GM12878 (cell line): ENCODE results near the gene DNASE1L1.

Experiments
- CHD2 ChIP-seq: IDR thresholded peaks from 2 replicates; pipeline ENCODE4 v1.6.1; 2011; ENCODE audit warnings: low read depth, low read length, improper control_type of control experiment, borderline replicate concordance
- SIN3A ChIP-seq: IDR thresholded peaks from 2 replicates; pipeline ENCODE4 v1.6.1; 2012; ENCODE audit warnings: low read depth, low read length, improper control_type of control experiment
- SRF ChIP-seq, 2 experiments: IDR thresholded peaks; 2 replicates each; pipeline ENCODE4 v1.6.1; 2011; ENCODE audit warnings: low read depth in 2 of 2, low read length in 2 of 2, mild to moderate bottlenecking in 1 of 2, moderate library complexity in 1 of 2
- TF ChIP-seq, protein P1 (sequence below): IDR thresholded peaks from 2 replicates; pipeline ENCODE4 v1.6.1; 2011; ENCODE audit warnings: low read depth, mild to moderate bottlenecking, low read length, moderate library complexity, borderline replicate concordance; ENCODE audit errors: extremely low read depth
- TF ChIP-seq, protein P2 (sequence below), 3 experiments: IDR thresholded peaks in 2 of 3; conservative IDR thresholded peaks in 1 of 3; 2 replicates each; pipeline ENCODE4 v1.5.1; 2011; ENCODE audit warnings: low read depth in 3 of 3, low read length in 3 of 3, mild to moderate bottlenecking in 3 of 3, control low read depth in 2 of 3, moderate library complexity in 2 of 3, inconsistent platforms in 1 of 3, mixed read lengths in 1 of 3; ENCODE audit not compliant: control insufficient read depth in 2 of 3, insufficient read depth in 1 of 3; ENCODE audit errors: extremely low read depth in 1 of 3
- TF ChIP-seq, protein P3 (sequence below): IDR thresholded peaks from 2 replicates; pipeline ENCODE4 v1.6.1; 2011; ENCODE audit warnings: borderline replicate concordance, low read depth, mild to moderate bottlenecking, moderate library complexity, low read length; ENCODE audit not compliant: insufficient read depth, poor library complexity, severe bottlenecking

DNA sequence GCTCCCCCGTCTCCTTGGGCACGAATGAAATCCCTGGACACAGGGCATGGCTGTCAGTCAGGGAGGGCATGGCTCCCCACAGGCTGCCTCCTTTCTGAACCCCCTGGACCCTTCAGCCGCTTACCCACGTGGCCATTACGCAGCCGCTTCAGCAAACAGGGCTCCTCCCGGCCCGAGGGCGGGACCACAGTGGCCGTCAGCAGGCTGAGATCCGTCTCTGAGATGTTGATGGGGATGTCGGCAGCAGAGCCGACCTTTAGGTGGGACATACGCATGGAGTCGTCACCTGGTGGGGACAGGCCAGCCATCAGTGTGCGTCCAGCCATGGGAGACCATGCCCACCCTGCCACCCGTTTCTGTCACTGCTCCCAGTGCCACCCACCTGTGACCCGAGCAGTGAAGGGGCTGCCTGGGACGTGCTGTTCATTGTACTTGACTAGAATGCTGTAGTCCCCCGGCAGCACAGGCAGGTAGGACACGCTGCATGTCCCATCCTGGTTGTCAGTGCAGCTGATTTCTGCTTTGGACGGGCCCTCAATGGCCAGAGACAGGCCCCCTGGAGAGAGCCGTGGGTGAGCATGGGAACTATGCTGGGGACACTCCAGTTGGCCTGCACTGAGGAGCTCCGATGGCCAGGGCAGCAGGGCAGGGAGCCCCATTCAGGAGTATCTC, 55.7 kb downstream of the DNASE1L1 start:
- TF ChIP-seq SIN3A, result no peak
- TF ChIP-seq, protein P1, sequence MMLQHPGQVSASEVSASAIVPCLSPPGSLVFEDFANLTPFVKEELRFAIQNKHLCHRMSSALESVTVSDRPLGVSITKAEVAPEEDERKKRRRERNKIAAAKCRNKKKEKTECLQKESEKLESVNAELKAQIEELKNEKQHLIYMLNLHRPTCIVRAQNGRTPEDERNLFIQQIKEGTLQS, result no peak
- TF ChIP-seq CHD2, result no peak
- no peak for TF ChIP-seq SRF (IDR thresholded peaks at IDR 0.05; ENCODE audit: low read depth in 2 of 2, low read length in 2 of 2)
- TF ChIP-seq, protein P2, sequence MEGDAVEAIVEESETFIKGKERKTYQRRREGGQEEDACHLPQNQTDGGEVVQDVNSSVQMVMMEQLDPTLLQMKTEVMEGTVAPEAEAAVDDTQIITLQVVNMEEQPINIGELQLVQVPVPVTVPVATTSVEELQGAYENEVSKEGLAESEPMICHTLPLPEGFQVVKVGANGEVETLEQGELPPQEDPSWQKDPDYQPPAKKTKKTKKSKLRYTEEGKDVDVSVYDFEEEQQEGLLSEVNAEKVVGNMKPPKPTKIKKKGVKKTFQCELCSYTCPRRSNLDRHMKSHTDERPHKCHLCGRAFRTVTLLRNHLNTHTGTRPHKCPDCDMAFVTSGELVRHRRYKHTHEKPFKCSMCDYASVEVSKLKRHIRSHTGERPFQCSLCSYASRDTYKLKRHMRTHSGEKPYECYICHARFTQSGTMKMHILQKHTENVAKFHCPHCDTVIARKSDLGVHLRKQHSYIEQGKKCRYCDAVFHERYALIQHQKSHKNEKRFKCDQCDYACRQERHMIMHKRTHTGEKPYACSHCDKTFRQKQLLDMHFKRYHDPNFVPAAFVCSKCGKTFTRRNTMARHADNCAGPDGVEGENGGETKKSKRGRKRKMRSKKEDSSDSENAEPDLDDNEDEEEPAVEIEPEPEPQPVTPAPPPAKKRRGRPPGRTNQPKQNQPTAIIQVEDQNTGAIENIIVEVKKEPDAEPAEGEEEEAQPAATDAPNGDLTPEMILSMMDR (IDR thresholded peaks at IDR 0.05 in 2 of 3, conservative IDR thresholded peaks at IDR 0.05 in 1 of 3; ENCODE audit: control insufficient read depth in 2 of 3, extremely low read depth in 1 of 3, insufficient read depth in 1 of 3, low read depth in 3 of 3, low read length in 3 of 3), result no peak
- TF ChIP-seq, protein P3, sequence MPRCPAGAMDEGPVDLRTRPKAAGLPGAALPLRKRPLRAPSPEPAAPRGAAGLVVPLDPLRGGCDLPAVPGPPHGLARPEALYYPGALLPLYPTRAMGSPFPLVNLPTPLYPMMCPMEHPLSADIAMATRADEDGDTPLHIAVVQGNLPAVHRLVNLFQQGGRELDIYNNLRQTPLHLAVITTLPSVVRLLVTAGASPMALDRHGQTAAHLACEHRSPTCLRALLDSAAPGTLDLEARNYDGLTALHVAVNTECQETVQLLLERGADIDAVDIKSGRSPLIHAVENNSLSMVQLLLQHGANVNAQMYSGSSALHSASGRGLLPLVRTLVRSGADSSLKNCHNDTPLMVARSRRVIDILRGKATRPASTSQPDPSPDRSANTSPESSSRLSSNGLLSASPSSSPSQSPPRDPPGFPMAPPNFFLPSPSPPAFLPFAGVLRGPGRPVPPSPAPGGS, result no peak
